OCI-LY3 (cell line): ENCODE results near the gene CHGA.

Source experiments
- H2AFZ ChIP-seq: fragments of 200-600, 300-600 bp; shearing (Covaris generic); 2 replicates; pipeline ENCODE4 v1.6.0; 2014; ENCODE audit warnings: antibody characterized with exemption, low read depth, low read length
- H3K27ac ChIP-seq: fragments of 200-600, 300-600 bp; sonication (generic); 2 replicates; pipeline ENCODE4 v1.5.1; 2014; ENCODE audit warnings: mild to moderate bottlenecking, low read length, moderate library complexity, mixed read lengths
- H3K27me3 ChIP-seq: fragments of 200-600, 300-600 bp; sonication (generic); 2 replicates; pipeline ENCODE4 v1.6.1; 2014; ENCODE audit warnings: low read depth, low read length, mixed read lengths
- H3K36me3 ChIP-seq: fragments of 200-600, 300-600 bp; sonication (generic); replicated peaks from 2 replicates; pipeline ENCODE3; 2014; ENCODE audit warnings: low read depth, low read length, mixed read lengths
- H3K4me1 ChIP-seq: fragments of 300-600, 200-600 bp; sonication (generic); 2 replicates; pipeline ENCODE4 v1.6.1; 2014; ENCODE audit warnings: low read length, mixed read lengths
- H3K4me2 ChIP-seq: fragments of 200-600, 300-600 bp; sonication (generic); 2 replicates; pipeline ENCODE4 v1.6.1; 2014; ENCODE audit warnings: low read length, mixed read lengths
- H3K4me3 ChIP-seq: fragments of 300-600, 200-600 bp; sonication (generic); 2 replicates; pipeline ENCODE4 v1.5.1; 2014; ENCODE audit warnings: antibody characterized with exemption, mild to moderate bottlenecking, low read length, moderate library complexity
- H3K79me2 ChIP-seq: fragments of 300-600, 200-600 bp; shearing (Covaris generic); 2 replicates; pipeline ENCODE4 v1.6.1; 2014; ENCODE audit warnings: mild to moderate bottlenecking, low read length, mixed read lengths
- H3K9ac ChIP-seq: fragments of 300-600, 200-600 bp; shearing (Covaris generic); 2 replicates; pipeline ENCODE4 v1.6.0; 2014; ENCODE audit warnings: mild to moderate bottlenecking, low read length, moderate library complexity
- H3K9me3 ChIP-seq: fragments of 200-600, 300-600 bp; shearing (Covaris generic); 2 replicates; pipeline ENCODE4 v1.6.1; 2014; ENCODE audit warnings: low read length, mixed read lengths; ENCODE audit not compliant: insufficient read depth
- H4K20me1 ChIP-seq: fragments of 200-600, 300-600 bp; sonication (generic); 2 replicates; pipeline ENCODE4 v1.6.1; 2016; ENCODE audit warnings: low read length, mixed read lengths; ENCODE audit not compliant: insufficient read depth
- CTCF ChIP-seq: fragments of 200-600, 300-600 bp; sonication (generic); IDR thresholded peaks from 2 replicates; pipeline ENCODE4 v1.5.1; 2014; ENCODE audit warnings: antibody characterized with exemption, low read length, low read depth
- EZH2phosphoT487 ChIP-seq: fragments of 200-600 bp; shearing (Covaris generic); IDR thresholded peaks from 2 replicates; pipeline ENCODE4 v1.6.1; 2018; ENCODE audit warnings: antibody characterized with exemption, mixed run types, low read depth

The CHGA gene

GRCh38 chr14:92942976-92943710 lies 20.2 kb downstream of the CHGA start:
- Histone ChIP-seq H3K9ac (no peak overlapping the region), H2AFZ (no peak overlapping the region), H3K27me3 (no peaks in the 10 kb centered on the region), H3K36me3 (no peaks in the 10 kb centered on the region), H3K4me3 (no peak overlapping the region), H4K20me1 (no peaks in the 10 kb centered on the region), H3K4me1 (no peaks in the 10 kb centered on the region), H3K79me2 (no peaks in the 10 kb centered on the region), H3K27ac (no peak overlapping the region), H3K4me2 (no peak overlapping the region), H3K9me3 (no peaks in the 10 kb centered on the region)
- no peak for TF ChIP-seq CTCF
- no peak for TF ChIP-seq EZH2phosphoT487

- TF ChIP-seq CTCF, result no peak
- no peak for TF ChIP-seq EZH2phosphoT487
- H3K27ac ChIP-seq, result no peak overlapping the region
Measured at GRCh38 chr14:92943855-92944570, 21.1 kb downstream of the CHGA start.

GRCh38 chr14:92944976-92945375 lies 22.0 kb downstream of the CHGA start:
- no peaks in the 10 kb centered on the region for H3K36me3 ChIP-seq
- H3K27me3 ChIP-seq, result no peaks in the 10 kb centered on the region
- H3K9ac ChIP-seq, result no peak overlapping the region
- H2AFZ ChIP-seq, result no peak overlapping the region
- TF ChIP-seq CTCF (no peak), EZH2phosphoT487 (no peak)
- no peak overlapping the region for H3K4me2 ChIP-seq
- no peaks in the 10 kb centered on the region for H4K20me1 ChIP-seq
- H3K27ac ChIP-seq, result no peak overlapping the region
- no peaks in the 10 kb centered on the region for H3K79me2 ChIP-seq
- no peaks in the 10 kb centered on the region for H3K9me3 ChIP-seq
- H3K4me3 ChIP-seq, result no peak overlapping the region
- no peaks in the 10 kb centered on the region for H3K4me1 ChIP-seq

More at GRCh38 chr14:92943855-92944570, 21.1 kb downstream of the CHGA start:
- Histone ChIP-seq H3K9me3 (no peaks in the 10 kb centered on the region), H3K4me3 (no peak overlapping the region), H3K27me3 (no peaks in the 10 kb centered on the region), H3K4me1 (no peaks in the 10 kb centered on the region), H3K9ac (no peak overlapping the region), H3K79me2 (no peaks in the 10 kb centered on the region), H3K36me3 (no peaks in the 10 kb centered on the region), H3K4me2 (no peak overlapping the region), H2AFZ (no peak overlapping the region), H4K20me1 (no peaks in the 10 kb centered on the region)

GRCh38 chr14:92945544-92945943 lies 22.6 kb downstream of the CHGA start:
- Histone ChIP-seq H3K36me3 (no peaks in the 10 kb centered on the region), H3K79me2 (no peaks in the 10 kb centered on the region), H3K4me2 (no peak overlapping the region), H3K4me1 (no peaks in the 10 kb centered on the region), H3K9me3 (no peaks in the 10 kb centered on the region), H3K4me3 (no peak overlapping the region), H2AFZ (no peak overlapping the region), H3K9ac (no peak overlapping the region), H3K27ac (no peak overlapping the region), H3K27me3 (no peaks in the 10 kb centered on the region), H4K20me1 (no peaks in the 10 kb centered on the region)
- no peak for TF ChIP-seq EZH2phosphoT487
- TF ChIP-seq CTCF, result no peak
